ENCODE measurements around the gene FMNL3.

FMNL3 gene

GRCh38 chr12:49702009-49702408 lies 5.2 kb downstream of the FMNL3 start:
- peaks cover 2% of the 10 kb centered on the region for H3K36me3 Mint-ChIP-seq (ENCODE audit: low read depth)
- no peak overlapping the region for H3K27ac Mint-ChIP-seq
- no peak overlapping the region for H3K4me3 Mint-ChIP-seq
- no peaks in the 10 kb centered on the region for H3K27me3 Mint-ChIP-seq (ENCODE audit: low read depth)
- H3K4me1 Mint-ChIP-seq (ENCODE audit: low read depth): peaks cover 50% of the 10 kb centered on the region
- DNase-seq (ENCODE audit: low spot score): no peak
- H3K9me3 Mint-ChIP-seq: no peaks in the 10 kb centered on the region

GRCh38 chr12:49698619-49699545 lies 8.3 kb downstream of the FMNL3 start:
- Mint-ChIP-seq H3K4me1 (ENCODE audit: low read depth) (peaks cover 35% of the 10 kb centered on the region), H3K36me3 (ENCODE audit: low read depth) (no peaks in the 10 kb centered on the region), H3K4me3 (peak overlapping the region; percentile 80), H3K27ac (peak overlapping the region; percentile 71), H3K27me3 (ENCODE audit: low read depth) (no peaks in the 10 kb centered on the region), H3K9me3 (no peaks in the 10 kb centered on the region)
- DNase-seq (ENCODE audit: low spot score): peak; percentile 69

GRCh38 chr12:49697808-49698207 lies 9.4 kb downstream of the FMNL3 start:
- H3K36me3 Mint-ChIP-seq (ENCODE audit: low read depth): no peaks in the 10 kb centered on the region
- DNase-seq (ENCODE audit: low spot score): no peak
- H3K4me1 Mint-ChIP-seq (ENCODE audit: low read depth): peaks cover 25% of the 10 kb centered on the region
- no peaks in the 10 kb centered on the region for H3K27me3 Mint-ChIP-seq (ENCODE audit: low read depth)
- H3K4me3 Mint-ChIP-seq: no peak overlapping the region
- no peaks in the 10 kb centered on the region for H3K9me3 Mint-ChIP-seq
- no peak overlapping the region for H3K27ac Mint-ChIP-seq

GRCh38 chr12:49696723-49697122 lies 10.5 kb downstream of the FMNL3 start:
- H3K27me3 Mint-ChIP-seq (ENCODE audit: low read depth): no peaks in the 10 kb centered on the region
- no peak for DNase-seq (ENCODE audit: low spot score)
- H3K27ac Mint-ChIP-seq: no peak overlapping the region
- peaks cover 20% of the 10 kb centered on the region for H3K4me1 Mint-ChIP-seq (ENCODE audit: low read depth)
- no peaks in the 10 kb centered on the region for H3K9me3 Mint-ChIP-seq
- H3K36me3 Mint-ChIP-seq (ENCODE audit: low read depth): no peaks in the 10 kb centered on the region
- H3K4me3 Mint-ChIP-seq: no peak overlapping the region

- Mint-ChIP-seq H3K9me3 (no peaks in the 10 kb centered on the region), H3K36me3 (ENCODE audit: low read depth) (no peaks in the 10 kb centered on the region), H3K27ac (no peak overlapping the region), H3K27me3 (ENCODE audit: low read depth) (no peaks in the 10 kb centered on the region), H3K4me3 (no peak overlapping the region), H3K4me1 (ENCODE audit: low read depth) (peaks cover 25% of the 10 kb centered on the region)
- no peak for DNase-seq (ENCODE audit: low spot score)
Observed at GRCh38 chr12:49693931-49694444, 13.2 kb downstream of the FMNL3 start.

- Mint-ChIP-seq H3K27ac (no peak overlapping the region), H3K27me3 (ENCODE audit: low read depth) (no peaks in the 10 kb centered on the region)
Observed at GRCh38 chr12:49692851-49693250, 14.4 kb downstream of the FMNL3 start.

GRCh38 chr12:49689785-49690184 lies 17.4 kb downstream of the FMNL3 start:
- DNase-seq (ENCODE audit: low spot score): no peak
- Mint-ChIP-seq H3K4me1 (ENCODE audit: low read depth) (peaks cover 18% of the 10 kb centered on the region), H3K36me3 (ENCODE audit: low read depth) (no peaks in the 10 kb centered on the region), H3K9me3 (no peaks in the 10 kb centered on the region), H3K4me3 (no peak overlapping the region), H3K27ac (no peak overlapping the region), H3K27me3 (ENCODE audit: low read depth) (no peaks in the 10 kb centered on the region)

More at GRCh38 chr12:49692851-49693250, 14.4 kb downstream of the FMNL3 start:
- H3K4me3 Mint-ChIP-seq: no peak overlapping the region
- peaks cover 19% of the 10 kb centered on the region for H3K4me1 Mint-ChIP-seq (ENCODE audit: low read depth)
- H3K9me3 Mint-ChIP-seq: no peaks in the 10 kb centered on the region
- DNase-seq (ENCODE audit: low spot score): no peak
- no peaks in the 10 kb centered on the region for H3K36me3 Mint-ChIP-seq (ENCODE audit: low read depth)

- DNase-seq (ENCODE audit: low spot score): no peak
- Mint-ChIP-seq H3K4me3 (no peak overlapping the region), H3K4me1 (ENCODE audit: low read depth) (peaks cover 20% of the 10 kb centered on the region), H3K27me3 (ENCODE audit: low read depth) (no peaks in the 10 kb centered on the region), H3K27ac (no peak overlapping the region), H3K36me3 (ENCODE audit: low read depth) (no peaks in the 10 kb centered on the region), H3K9me3 (no peaks in the 10 kb centered on the region)
Observed at GRCh38 chr12:49689237-49689636, 18.0 kb downstream of the FMNL3 start.

GRCh38 chr12:49687941-49688340 lies 19.3 kb downstream of the FMNL3 start:
- no peaks in the 10 kb centered on the region for H3K9me3 Mint-ChIP-seq
- peaks cover 27% of the 10 kb centered on the region for H3K4me1 Mint-ChIP-seq (ENCODE audit: low read depth)
- H3K27ac Mint-ChIP-seq: no peak overlapping the region
- no peak overlapping the region for H3K4me3 Mint-ChIP-seq
- no peaks in the 10 kb centered on the region for H3K36me3 Mint-ChIP-seq (ENCODE audit: low read depth)
- DNase-seq (ENCODE audit: low spot score): no peak
- H3K27me3 Mint-ChIP-seq (ENCODE audit: low read depth): no peaks in the 10 kb centered on the region

GRCh38 chr12:49684310-49684854 lies 22.8 kb downstream of the FMNL3 start:
- H3K4me1 Mint-ChIP-seq (ENCODE audit: low read depth): peaks cover 19% of the 10 kb centered on the region
- DNase-seq (ENCODE audit: low spot score): no peak

GRCh38 chr12:49683599-49684309 lies 23.5 kb downstream of the FMNL3 start:
- Mint-ChIP-seq H3K27me3 (ENCODE audit: low read depth) (no peaks in the 10 kb centered on the region), H3K4me3 (no peak overlapping the region), H3K9me3 (no peaks in the 10 kb centered on the region), H3K36me3 (ENCODE audit: low read depth) (no peaks in the 10 kb centered on the region), H3K4me1 (ENCODE audit: low read depth) (peaks cover 16% of the 10 kb centered on the region), H3K27ac (no peak overlapping the region)
- no peak for DNase-seq (ENCODE audit: low spot score)

More at GRCh38 chr12:49684310-49684854, 22.8 kb downstream of the FMNL3 start:
- H3K27me3 Mint-ChIP-seq (ENCODE audit: low read depth): no peaks in the 10 kb centered on the region
- no peak overlapping the region for H3K27ac Mint-ChIP-seq
- H3K9me3 Mint-ChIP-seq: no peaks in the 10 kb centered on the region
- no peak overlapping the region for H3K4me3 Mint-ChIP-seq
- no peaks in the 10 kb centered on the region for H3K36me3 Mint-ChIP-seq (ENCODE audit: low read depth)

- no peak overlapping the region for H3K27ac Mint-ChIP-seq
Observed at GRCh38 chr12:49680075-49680474, 27.1 kb downstream of the FMNL3 start.

GRCh38 chr12:49678711-49679110 lies 28.5 kb downstream of the FMNL3 start:
- no peaks in the 10 kb centered on the region for H3K36me3 Mint-ChIP-seq (ENCODE audit: low read depth)
- peaks cover 32% of the 10 kb centered on the region for H3K4me1 Mint-ChIP-seq (ENCODE audit: low read depth)
- no peak for DNase-seq (ENCODE audit: low spot score)
- H3K27me3 Mint-ChIP-seq (ENCODE audit: low read depth): no peaks in the 10 kb centered on the region
- no peak overlapping the region for H3K27ac Mint-ChIP-seq
- no peaks in the 10 kb centered on the region for H3K9me3 Mint-ChIP-seq
- no peak overlapping the region for H3K4me3 Mint-ChIP-seq

More at GRCh38 chr12:49680075-49680474, 27.1 kb downstream of the FMNL3 start:
- no peaks in the 10 kb centered on the region for H3K9me3 Mint-ChIP-seq
- no peaks in the 10 kb centered on the region for H3K27me3 Mint-ChIP-seq (ENCODE audit: low read depth)
- DNase-seq (ENCODE audit: low spot score): no peak
- H3K4me1 Mint-ChIP-seq (ENCODE audit: low read depth): peaks cover 26% of the 10 kb centered on the region
- H3K4me3 Mint-ChIP-seq: no peak overlapping the region
- no peaks in the 10 kb centered on the region for H3K36me3 Mint-ChIP-seq (ENCODE audit: low read depth)

- Mint-ChIP-seq H3K27me3 (ENCODE audit: low read depth) (no peaks in the 10 kb centered on the region), H3K27ac (no peak overlapping the region), H3K9me3 (no peaks in the 10 kb centered on the region), H3K4me1 (ENCODE audit: low read depth) (peaks cover 58% of the 10 kb centered on the region), H3K4me3 (no peak overlapping the region), H3K36me3 (ENCODE audit: low read depth) (no peaks in the 10 kb centered on the region)
- DNase-seq (ENCODE audit: low spot score): no peak
Observed at GRCh38 chr12:49675137-49675536, 32.1 kb downstream of the FMNL3 start.
